ENCODE data around the gene EPHA6.
"Not testable (repeated sequence)": the region's sequence is repeated elsewhere in the genome, so short reads cannot be mapped to it uniquely, and the experiment has no call there.

Gene EPHA6

DNA sequence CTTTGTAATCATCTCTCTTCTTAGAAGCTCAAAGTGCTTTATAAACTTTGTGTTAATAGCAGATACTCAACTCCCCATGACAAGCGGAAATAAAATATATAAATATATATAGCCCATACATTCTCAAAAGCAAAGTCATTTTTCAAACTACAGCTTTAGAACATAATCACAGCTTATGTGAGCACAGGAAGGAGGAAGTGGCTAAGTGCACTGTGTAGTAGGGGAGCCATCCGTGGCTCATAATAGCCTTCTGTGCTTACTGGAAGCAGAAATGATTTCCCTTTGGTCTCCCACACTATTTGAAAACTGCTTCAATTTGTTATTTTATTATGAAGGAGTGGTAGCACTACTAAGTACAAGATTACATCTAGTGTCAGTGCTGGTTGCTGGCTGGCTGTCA, 798.7 kb downstream of the EPHA6 start:
- no peaks in the 10 kb centered on the region for H3K27me3 ChIP-seq (replicated peaks; ENCODE audit: control insufficient read depth, insufficient read depth, low read length, poor library complexity, severe bottlenecking)
- no peak overlapping the region for H3K27ac ChIP-seq (ENCODE audit: insufficient read depth, low read length, poor library complexity, severe bottlenecking)
- H3K9me3 ChIP-seq (ENCODE audit: control insufficient read depth, low read length), result no peaks in the 10 kb centered on the region
- H3K36me3 ChIP-seq (ENCODE audit: control insufficient read depth, insufficient read depth, low read length), result no peaks in the 10 kb centered on the region
- H3K4me1 ChIP-seq (ENCODE audit: control insufficient read depth, insufficient read depth, low read length, poor library complexity, severe bottlenecking), result no peaks in the 10 kb centered on the region
- no peak for DNase-seq
- no peak overlapping the region for H3K4me3 ChIP-seq (ENCODE audit: insufficient read depth, low read depth, low read length, poor library complexity, severe bottlenecking)

DNA sequence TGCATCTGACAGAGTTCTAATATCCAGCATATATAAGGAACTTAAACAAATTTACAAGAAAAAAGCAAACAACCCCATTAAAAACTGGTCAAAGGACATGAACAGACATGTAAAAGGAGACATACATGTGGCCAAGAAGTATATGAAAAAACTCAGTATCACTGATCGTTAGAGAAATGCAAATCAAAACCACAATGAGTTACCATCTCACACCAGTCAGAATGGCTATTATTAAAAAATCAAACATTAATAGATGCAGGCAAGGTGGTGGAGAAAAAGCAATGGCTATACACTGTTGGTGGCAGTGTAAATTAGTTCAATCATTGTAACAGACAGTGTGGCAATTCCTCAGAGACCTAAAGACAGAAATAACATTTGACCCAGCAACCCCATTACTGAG, 806.1 kb downstream of the EPHA6 start:
- not testable (repeated sequence) for H3K27ac ChIP-seq (ENCODE audit: insufficient read depth, low read length, poor library complexity, severe bottlenecking); H3K4me1 ChIP-seq (ENCODE audit: control insufficient read depth, insufficient read depth, low read length, poor library complexity, severe bottlenecking); H3K36me3 ChIP-seq (ENCODE audit: control insufficient read depth, insufficient read depth, low read length); DNase-seq; H3K4me3 ChIP-seq (ENCODE audit: insufficient read depth, low read depth, low read length, poor library complexity, severe bottlenecking); H3K9me3 ChIP-seq (ENCODE audit: control insufficient read depth, low read length); H3K27me3 ChIP-seq (replicated peaks; ENCODE audit: control insufficient read depth, insufficient read depth, low read length, poor library complexity, severe bottlenecking)

DNA sequence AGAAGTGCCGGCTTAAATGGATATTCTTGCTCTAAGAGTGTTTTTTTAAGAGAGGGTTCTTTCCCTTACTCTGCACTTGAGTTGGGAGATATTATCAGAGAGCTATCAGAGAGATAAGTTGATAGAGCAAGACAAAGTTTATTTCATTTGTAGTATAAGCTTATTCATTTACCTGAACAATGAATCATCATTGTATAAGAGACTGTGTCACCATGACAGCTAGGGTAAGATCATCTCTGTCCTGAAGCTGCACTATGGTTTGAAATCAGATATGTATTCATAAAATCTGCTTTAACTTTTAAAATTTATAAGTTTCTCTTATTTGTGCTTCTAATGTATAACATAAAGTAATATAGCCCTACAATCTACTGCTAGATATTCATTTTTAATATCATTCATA, 822.1 kb downstream of the EPHA6 start:
- Histone ChIP-seq H3K4me1 (ENCODE audit: control insufficient read depth, insufficient read depth, low read length, poor library complexity, severe bottlenecking) (no peaks in the 10 kb centered on the region), H3K27ac (ENCODE audit: insufficient read depth, low read length, poor library complexity, severe bottlenecking) (no peak overlapping the region), H3K4me3 (ENCODE audit: insufficient read depth, low read depth, low read length, poor library complexity, severe bottlenecking) (no peak overlapping the region), H3K9me3 (ENCODE audit: control insufficient read depth, low read length) (no peaks in the 10 kb centered on the region), H3K36me3 (ENCODE audit: control insufficient read depth, insufficient read depth, low read length) (no peaks in the 10 kb centered on the region), H3K27me3 (replicated peaks; ENCODE audit: control insufficient read depth, insufficient read depth, low read length, poor library complexity, severe bottlenecking) (no peaks in the 10 kb centered on the region)
- no peak for DNase-seq

DNA sequence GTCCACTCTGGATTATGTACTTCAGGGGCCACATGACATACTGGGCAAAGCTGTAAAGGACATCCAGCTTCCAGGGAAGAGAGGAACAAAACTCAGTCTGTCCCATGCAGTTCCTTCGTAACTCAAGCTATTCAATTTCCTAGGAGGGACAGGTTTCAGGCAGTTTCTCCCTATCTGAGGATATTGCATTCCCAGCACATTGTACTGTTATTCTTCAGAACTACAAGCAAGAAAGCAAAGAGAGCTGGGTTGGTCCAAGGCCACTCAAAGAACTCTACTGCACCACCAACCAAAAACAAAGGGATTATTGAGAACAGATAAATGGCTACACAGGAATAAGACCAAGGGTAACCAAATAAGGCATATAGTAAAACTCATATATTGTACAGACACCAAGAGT, 832.5 kb downstream of the EPHA6 start:
- Histone ChIP-seq H3K36me3 (ENCODE audit: control insufficient read depth, insufficient read depth, low read length) (no peaks in the 10 kb centered on the region), H3K27ac (ENCODE audit: insufficient read depth, low read length, poor library complexity, severe bottlenecking) (no peak overlapping the region), H3K4me1 (ENCODE audit: control insufficient read depth, insufficient read depth, low read length, poor library complexity, severe bottlenecking) (no peaks in the 10 kb centered on the region), H3K9me3 (ENCODE audit: control insufficient read depth, low read length) (no peaks in the 10 kb centered on the region), H3K27me3 (replicated peaks; ENCODE audit: control insufficient read depth, insufficient read depth, low read length, poor library complexity, severe bottlenecking) (no peaks in the 10 kb centered on the region), H3K4me3 (ENCODE audit: insufficient read depth, low read depth, low read length, poor library complexity, severe bottlenecking) (no peak overlapping the region)
- no peak for DNase-seq

DNA sequence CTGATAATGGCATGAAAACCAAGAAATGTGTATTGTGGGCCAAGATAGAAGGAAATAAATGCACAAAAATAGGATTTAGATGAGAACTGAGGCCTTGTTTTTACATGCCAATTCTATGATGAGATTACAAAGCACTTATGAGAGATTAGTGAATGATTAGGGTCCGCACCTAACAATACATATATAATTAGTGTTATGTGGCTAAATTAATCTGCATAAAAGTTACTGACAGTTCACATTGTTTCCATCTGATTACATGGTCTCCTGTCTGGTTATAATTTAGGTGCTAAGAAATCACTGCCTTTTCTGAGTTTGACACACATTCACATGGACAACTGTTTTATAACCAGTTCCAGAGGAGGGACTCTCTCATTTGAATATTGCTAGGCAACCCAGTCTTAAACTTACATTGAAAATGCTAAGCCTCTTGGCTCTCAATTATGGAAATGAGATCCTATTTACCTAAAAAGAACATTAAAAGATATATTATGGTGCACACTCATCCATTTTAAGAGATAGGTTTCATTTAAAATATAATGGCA, 833.1 kb downstream of the EPHA6 start:
- no peak for DNase-seq
- Histone ChIP-seq H3K36me3 (ENCODE audit: control insufficient read depth, insufficient read depth, low read length) (no peaks in the 10 kb centered on the region), H3K4me3 (ENCODE audit: insufficient read depth, low read depth, low read length, poor library complexity, severe bottlenecking) (no peak overlapping the region), H3K4me1 (ENCODE audit: control insufficient read depth, insufficient read depth, low read length, poor library complexity, severe bottlenecking) (no peaks in the 10 kb centered on the region), H3K27ac (ENCODE audit: insufficient read depth, low read length, poor library complexity, severe bottlenecking) (no peak overlapping the region), H3K9me3 (ENCODE audit: control insufficient read depth, low read length) (no peaks in the 10 kb centered on the region), H3K27me3 (replicated peaks; ENCODE audit: control insufficient read depth, insufficient read depth, low read length, poor library complexity, severe bottlenecking) (no peaks in the 10 kb centered on the region)

DNA sequence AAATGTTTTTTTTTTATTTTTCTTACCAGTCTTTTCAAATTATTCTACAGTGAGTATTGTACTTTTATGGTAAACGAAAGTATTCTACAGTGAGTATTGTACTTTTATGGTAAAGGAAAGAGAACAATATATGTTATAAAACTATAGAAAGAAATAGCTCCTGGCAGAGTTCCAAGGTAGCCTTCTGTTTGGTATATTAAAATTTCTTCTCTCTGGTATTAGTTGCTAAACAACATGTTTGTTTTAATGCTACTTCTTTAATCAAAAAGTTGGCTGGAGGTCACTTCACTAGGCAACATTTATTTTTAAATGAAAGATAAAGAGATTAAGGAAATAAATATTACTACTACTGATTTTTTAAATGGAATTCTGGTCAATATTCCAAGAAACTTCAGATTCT, 841.6 kb downstream of the EPHA6 start:
- H3K27ac ChIP-seq (ENCODE audit: insufficient read depth, low read length, poor library complexity, severe bottlenecking), result no peak overlapping the region
- no peaks in the 10 kb centered on the region for H3K4me1 ChIP-seq (ENCODE audit: control insufficient read depth, insufficient read depth, low read length, poor library complexity, severe bottlenecking)
- no peak for DNase-seq
- no peaks in the 10 kb centered on the region for H3K27me3 ChIP-seq (replicated peaks; ENCODE audit: control insufficient read depth, insufficient read depth, low read length, poor library complexity, severe bottlenecking)
- no peaks in the 10 kb centered on the region for H3K9me3 ChIP-seq (ENCODE audit: control insufficient read depth, low read length)
- no peak overlapping the region for H3K4me3 ChIP-seq (ENCODE audit: insufficient read depth, low read depth, low read length, poor library complexity, severe bottlenecking)
- no peaks in the 10 kb centered on the region for H3K36me3 ChIP-seq (ENCODE audit: control insufficient read depth, insufficient read depth, low read length)

DNA sequence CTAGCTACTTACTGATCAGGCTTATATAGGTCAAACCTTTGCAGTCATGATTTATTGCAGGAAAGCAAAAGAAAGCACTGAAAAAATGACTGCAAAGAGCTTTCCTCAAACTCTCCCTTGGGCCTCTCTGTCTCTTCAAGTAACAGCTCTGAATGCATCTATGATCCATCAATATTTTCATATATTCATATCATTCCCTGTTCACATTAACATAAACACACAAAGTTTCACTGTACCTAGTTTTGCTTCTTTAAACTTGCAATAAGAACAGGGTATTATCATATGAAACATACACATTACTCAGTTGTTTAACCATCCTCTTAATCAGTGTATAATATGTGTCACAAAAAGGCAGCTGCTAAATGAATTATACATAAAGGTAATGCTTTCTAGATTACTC, 842.2 kb downstream of the EPHA6 start:
- Histone ChIP-seq H3K27me3 (replicated peaks; ENCODE audit: control insufficient read depth, insufficient read depth, low read length, poor library complexity, severe bottlenecking) (no peaks in the 10 kb centered on the region), H3K4me1 (ENCODE audit: control insufficient read depth, insufficient read depth, low read length, poor library complexity, severe bottlenecking) (no peaks in the 10 kb centered on the region), H3K36me3 (ENCODE audit: control insufficient read depth, insufficient read depth, low read length) (no peaks in the 10 kb centered on the region), H3K4me3 (ENCODE audit: insufficient read depth, low read depth, low read length, poor library complexity, severe bottlenecking) (no peak overlapping the region), H3K27ac (ENCODE audit: insufficient read depth, low read length, poor library complexity, severe bottlenecking) (no peak overlapping the region), H3K9me3 (ENCODE audit: control insufficient read depth, low read length) (no peaks in the 10 kb centered on the region)
- no peak for DNase-seq

DNA sequence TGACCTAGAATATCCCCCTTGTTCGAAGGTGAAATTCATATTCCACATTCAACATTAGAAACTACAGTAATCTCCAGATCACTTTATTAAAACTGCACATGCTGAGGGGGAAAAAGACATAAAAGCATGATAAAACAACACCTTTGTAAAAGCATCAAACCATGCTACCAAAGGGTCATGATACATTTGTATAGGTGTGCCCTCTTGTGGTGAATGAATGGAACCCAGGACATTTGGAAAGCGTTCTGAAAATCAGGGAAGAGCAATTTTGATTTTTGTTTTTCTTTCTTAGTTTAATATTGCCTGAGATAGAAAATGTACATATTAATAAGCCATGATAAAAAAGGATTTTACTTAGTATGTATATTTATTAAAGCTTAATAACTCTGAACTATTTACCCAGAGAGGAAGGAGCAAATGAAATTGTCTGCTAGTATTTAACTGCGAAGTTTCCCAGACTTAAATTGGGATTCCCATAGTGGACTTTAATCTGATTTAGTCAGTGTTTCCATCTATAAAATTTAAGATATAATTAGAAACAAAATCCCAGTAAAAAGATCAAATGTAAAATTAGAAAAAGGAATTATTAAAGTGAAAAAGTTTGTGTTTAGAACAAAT, 844.4 kb downstream of the EPHA6 start:
- Histone ChIP-seq H3K36me3 (ENCODE audit: control insufficient read depth, insufficient read depth, low read length) (no peaks in the 10 kb centered on the region), H3K27me3 (replicated peaks; ENCODE audit: control insufficient read depth, insufficient read depth, low read length, poor library complexity, severe bottlenecking) (no peaks in the 10 kb centered on the region), H3K4me3 (ENCODE audit: insufficient read depth, low read depth, low read length, poor library complexity, severe bottlenecking) (no peak overlapping the region), H3K4me1 (ENCODE audit: control insufficient read depth, insufficient read depth, low read length, poor library complexity, severe bottlenecking) (no peaks in the 10 kb centered on the region), H3K9me3 (ENCODE audit: control insufficient read depth, low read length) (no peaks in the 10 kb centered on the region), H3K27ac (ENCODE audit: insufficient read depth, low read length, poor library complexity, severe bottlenecking) (no peak overlapping the region)
- no peak for DNase-seq

DNA sequence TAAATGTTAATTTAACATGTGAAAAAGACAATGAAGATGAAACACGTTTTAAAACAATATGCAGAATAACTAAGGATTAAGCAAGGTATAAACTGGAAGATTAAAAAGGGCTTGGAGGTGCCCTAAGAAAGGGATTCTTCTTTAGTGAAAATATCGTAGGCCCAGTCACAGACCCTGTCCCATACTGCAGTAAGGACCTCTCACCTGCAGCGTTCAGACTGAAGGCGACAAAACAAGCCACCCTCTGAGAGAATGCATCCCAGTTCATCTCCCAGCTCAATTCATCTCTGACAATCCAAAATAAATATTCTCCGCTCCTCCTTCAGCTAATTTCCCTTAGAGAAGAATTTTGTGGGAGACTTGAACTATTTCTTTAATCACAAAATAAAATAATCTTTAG, 847.9 kb downstream of the EPHA6 start:
- Histone ChIP-seq H3K27me3 (replicated peaks; ENCODE audit: control insufficient read depth, insufficient read depth, low read length, poor library complexity, severe bottlenecking) (no peaks in the 10 kb centered on the region), H3K9me3 (ENCODE audit: control insufficient read depth, low read length) (no peaks in the 10 kb centered on the region), H3K4me1 (ENCODE audit: control insufficient read depth, insufficient read depth, low read length, poor library complexity, severe bottlenecking) (no peaks in the 10 kb centered on the region), H3K36me3 (ENCODE audit: control insufficient read depth, insufficient read depth, low read length) (no peaks in the 10 kb centered on the region), H3K27ac (ENCODE audit: insufficient read depth, low read length, poor library complexity, severe bottlenecking) (no peak overlapping the region), H3K4me3 (ENCODE audit: insufficient read depth, low read depth, low read length, poor library complexity, severe bottlenecking) (no peak overlapping the region)
- no peak for DNase-seq

DNA sequence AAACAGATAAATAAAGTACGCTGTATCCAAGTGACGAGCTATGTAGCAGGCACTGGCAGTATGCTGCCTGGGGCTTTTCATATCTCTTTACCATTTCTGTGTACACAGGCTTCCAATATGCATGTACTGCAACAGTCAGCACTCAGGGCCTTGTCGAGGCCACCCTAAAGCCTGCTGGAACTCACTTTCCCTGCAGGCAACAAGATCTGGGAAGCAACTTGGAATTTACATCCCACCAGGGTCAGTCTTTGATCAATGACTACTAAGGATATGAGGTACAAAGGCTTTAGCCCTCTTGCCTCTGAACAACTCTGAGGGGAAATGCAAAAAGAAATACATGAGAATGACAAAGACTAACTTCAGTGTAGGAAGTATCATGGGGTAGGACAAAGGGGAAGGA, 848.4 kb downstream of the EPHA6 start:
- H3K4me1 ChIP-seq (ENCODE audit: control insufficient read depth, insufficient read depth, low read length, poor library complexity, severe bottlenecking), result no peaks in the 10 kb centered on the region
- no peak overlapping the region for H3K27ac ChIP-seq (ENCODE audit: insufficient read depth, low read length, poor library complexity, severe bottlenecking)
- no peaks in the 10 kb centered on the region for H3K9me3 ChIP-seq (ENCODE audit: control insufficient read depth, low read length)
- no peaks in the 10 kb centered on the region for H3K36me3 ChIP-seq (ENCODE audit: control insufficient read depth, insufficient read depth, low read length)
- no peak for DNase-seq
- no peak overlapping the region for H3K4me3 ChIP-seq (ENCODE audit: insufficient read depth, low read depth, low read length, poor library complexity, severe bottlenecking)
- no peaks in the 10 kb centered on the region for H3K27me3 ChIP-seq (replicated peaks; ENCODE audit: control insufficient read depth, insufficient read depth, low read length, poor library complexity, severe bottlenecking)

Measured in effector memory CD4-positive, alpha-beta T cell (primary cell).